Mucosa of gallbladder (tissue), 1 donor: ENCODE data around the gene PAN3. TPM values are rescaled to one million over a fixed set of nuclear protein-coding genes. Genes with fewer than 3 reads are reported as not detected.
"Not testable (repeated sequence)": the region's sequence is repeated elsewhere in the genome, so short reads cannot be mapped to it uniquely, and the experiment has no call there.

Experiments
- DNase-seq: peaks from one replicate; pipeline ENCODE4 v3.0.0-alpha.2; 2020; ENCODE audit warnings: low spot score
- total RNA-seq: library from RNA; stranded (reverse); gene quantifications from one replicate; pipeline ENCODE4 v1.2.1, GENCODE V29; 2021
- donor health status: DM: no; HTN: no; CAD: no.

PAN3 gene
- total RNA-seq, 1 donor from 2014 or later: 36.1 TPM

DNA sequence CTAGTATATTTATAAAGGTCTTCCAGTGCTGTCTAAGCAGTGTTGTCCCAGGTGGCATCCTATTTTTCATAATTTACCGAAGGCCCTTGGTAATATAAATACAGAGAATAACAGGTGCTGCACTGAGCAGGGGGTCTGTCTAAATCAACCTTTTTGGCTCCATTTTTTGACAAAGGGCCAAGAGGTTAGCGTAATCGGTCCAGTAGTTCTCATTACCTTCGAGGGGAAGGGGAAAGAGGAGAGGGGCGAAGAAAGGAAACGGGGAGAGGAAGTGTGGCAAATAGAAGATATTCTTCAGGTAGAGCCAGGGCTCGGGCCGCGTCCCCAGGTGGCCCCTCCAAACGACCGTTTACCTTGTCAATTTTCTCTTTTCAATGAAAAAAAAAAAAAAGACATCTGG is 749 bp upstream of the PAN3 start:
- no peak for DNase-seq

GRCh38 chr13:28138756-28139470 is 568 bp downstream of the PAN3 start:
- DNase-seq: peak; percentile 84

DNA sequence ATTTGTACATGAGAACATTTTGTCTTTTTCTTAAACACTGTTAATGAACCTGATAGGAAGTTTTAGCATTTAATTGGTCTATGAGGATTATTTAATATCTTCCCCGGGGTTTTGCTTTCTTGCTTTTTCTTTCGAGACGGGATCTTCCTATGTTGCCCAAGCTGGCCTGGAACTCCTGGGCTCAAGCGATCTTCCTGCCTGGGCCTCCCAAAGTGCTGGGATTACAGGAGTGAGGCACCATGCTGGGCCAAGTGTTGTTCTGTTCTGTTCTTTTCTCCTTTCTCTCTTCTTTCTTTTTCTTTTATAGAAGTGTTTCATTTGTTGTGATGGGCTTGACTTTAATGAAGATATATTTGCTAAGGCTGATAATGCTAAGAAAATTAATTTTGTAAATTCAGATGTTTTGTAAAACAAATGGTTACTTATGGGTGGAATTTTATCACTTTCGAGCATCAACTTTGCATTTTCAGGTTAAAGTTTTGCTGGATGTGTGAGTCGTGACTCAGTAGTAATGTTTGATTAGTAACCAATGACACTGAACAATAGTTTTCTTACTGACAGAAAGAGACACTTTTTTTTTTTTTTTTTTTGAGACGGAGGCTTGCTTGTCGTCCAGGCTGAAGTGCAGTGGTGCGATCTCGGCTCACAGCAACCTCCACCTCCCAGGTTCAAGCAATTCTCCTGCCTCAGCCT is 2.2 kb downstream of the PAN3 start:
- no peak for DNase-seq

DNA sequence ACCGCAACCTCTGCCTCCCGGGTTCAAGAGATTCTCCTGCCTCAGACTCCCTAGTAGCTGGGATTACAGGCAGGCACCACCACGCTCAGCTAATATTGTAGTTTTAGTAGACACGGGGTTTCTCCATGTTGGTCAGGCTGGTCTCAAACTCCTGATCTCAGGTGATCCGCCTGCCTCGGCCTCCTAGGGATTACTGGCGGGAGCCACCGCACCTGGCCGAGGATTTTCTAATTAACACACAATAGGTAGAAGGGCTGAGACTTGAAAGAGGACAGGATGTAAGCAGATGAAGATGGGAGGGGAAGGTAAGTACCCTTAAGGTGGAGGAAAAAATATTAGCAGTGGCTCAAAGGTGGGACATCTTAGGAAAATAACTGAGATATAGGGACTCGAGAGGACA is 3.2 kb downstream of the PAN3 start:
- not testable (repeated sequence) for DNase-seq

- no peak for DNase-seq
These were observed 6.7 kb downstream of the PAN3 start for GRCh38 chr13:28145049-28145448.

DNA sequence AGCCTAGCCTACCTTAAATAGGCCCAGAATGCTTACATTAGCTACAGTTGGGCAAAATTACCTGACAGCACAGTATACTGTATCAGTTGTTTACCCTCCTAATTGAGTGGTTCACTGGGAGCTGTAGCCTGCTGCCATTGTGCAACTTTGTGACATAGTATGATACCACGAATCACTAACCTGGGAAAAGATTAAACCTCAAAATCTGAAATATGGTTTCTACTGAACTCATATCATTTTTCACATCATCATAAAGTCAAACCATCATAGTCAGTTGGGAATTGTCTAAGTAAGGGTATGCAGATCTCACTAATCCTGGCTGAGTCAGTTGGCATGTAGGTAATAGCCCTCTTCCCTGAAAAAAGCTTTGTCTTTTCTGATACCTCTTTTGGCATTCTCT is 9.2 kb downstream of the PAN3 start:
- no peak for DNase-seq

DNA sequence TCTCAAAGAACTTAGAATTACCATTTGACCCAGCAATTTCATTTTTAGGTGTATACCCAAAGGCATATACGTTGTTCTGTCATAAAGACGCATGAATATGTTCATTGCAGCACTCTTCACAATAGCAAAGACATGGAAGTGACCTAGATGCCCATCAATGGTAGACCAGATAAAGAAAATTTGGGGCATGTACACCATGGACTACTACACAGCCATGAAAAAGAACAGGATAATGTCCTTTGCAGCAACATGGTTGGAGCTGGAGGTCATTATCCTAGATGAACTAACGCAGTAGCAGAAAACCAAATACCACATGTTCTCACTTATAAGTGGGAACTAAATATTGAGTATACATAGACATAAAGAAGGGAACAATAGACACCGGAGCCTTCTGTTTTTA is 20.7 kb downstream of the PAN3 start:
- DNase-seq: no peak

DNA sequence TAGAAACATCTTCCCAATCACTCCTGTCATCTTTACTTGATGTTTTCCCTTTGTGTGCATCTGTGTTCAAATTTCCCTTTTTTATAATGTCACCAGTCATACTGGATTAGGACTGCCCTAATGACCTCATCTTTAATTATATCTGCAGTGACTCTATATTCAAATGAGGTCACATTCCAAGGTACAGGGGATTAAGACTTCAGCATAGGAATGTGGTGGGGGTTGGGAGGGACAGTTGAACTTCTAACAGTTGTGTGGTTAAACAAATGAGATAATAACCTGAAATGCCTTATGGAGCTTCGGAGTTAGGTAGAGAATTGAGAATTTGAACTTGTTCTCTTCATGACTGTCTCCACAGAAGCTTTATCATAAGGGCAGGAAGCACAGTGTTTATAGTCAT is 23.0 kb downstream of the PAN3 start:
- no peak for DNase-seq

DNA sequence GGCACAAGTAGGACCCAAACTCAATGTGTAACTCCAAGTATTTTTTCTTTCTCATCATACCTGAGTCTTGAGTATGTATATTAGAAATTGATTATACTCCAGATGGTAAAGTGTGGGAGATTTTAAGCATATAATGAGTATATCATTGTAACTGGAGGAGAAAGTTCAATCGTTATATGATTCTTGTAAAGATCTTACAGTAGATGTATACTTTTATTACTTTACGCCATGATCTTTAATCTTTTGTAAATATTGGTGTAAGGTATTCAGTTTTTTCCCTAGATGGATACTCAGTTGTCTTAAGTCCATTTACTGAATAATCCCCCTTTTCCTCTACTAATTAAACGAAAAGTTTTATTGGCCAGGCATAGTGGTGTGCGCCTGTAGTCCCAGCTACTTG is 25.2 kb downstream of the PAN3 start:
- no peak for DNase-seq

- DNase-seq: no peak
These were observed 27.9 kb downstream of the PAN3 start for GRCh38 chr13:28166257-28166656.

GRCh38 chr13:28171266-28171665 is 32.9 kb downstream of the PAN3 start:
- DNase-seq: no peak

GRCh38 chr13:28172947-28173346 is 34.6 kb downstream of the PAN3 start:
- DNase-seq: no peak

GRCh38 chr13:28173793-28174192 is 35.4 kb downstream of the PAN3 start:
- DNase-seq: no peak

DNA sequence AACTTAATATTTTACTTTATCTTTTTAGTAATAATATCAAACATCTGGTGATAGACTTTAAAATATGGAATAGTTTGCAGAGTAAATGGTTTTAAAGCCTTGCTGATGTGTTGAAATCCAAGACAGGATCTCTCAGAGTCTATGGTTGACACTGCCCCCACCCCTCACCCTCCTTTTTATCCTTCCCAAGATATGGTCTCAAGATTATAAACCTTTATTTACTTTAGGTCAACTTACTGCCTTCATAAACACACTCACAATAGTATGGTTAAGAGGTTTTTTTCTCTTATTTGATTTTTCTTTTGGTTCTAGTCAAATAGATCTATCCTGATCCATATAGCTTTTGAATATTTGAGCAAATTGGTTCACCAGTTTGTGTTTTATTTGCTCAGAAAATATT is 39.0 kb downstream of the PAN3 start:
- DNase-seq: no peak

GRCh38 chr13:28177877-28178276 is 39.5 kb downstream of the PAN3 start:
- no peak for DNase-seq

- DNase-seq: no peak
These were observed 41.6 kb downstream of the PAN3 start for GRCh38 chr13:28179974-28180373.

DNA sequence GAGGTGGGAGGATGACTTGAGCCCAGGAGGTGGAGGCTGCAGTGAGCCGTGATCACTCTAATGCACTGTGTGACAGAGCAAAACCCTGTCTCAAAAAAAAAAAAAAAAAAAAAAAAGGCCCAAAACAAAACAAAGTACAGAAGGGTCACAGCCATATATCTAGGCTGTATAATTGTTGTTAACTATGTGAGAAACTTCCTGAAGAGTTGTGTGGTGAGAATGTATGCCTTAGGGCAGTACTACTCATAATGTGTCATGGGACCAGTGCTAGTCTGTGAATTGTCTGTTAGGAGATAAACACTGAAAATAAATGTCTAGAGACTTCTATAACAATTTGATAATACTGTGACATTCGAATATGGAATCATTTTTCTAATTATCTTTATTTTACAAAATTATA is 43.1 kb downstream of the PAN3 start:
- no peak for DNase-seq

- DNase-seq: no peak
These were observed 46.9 kb downstream of the PAN3 start for GRCh38 chr13:28185256-28185655.

GRCh38 chr13:28199089-28199488 is 60.7 kb downstream of the PAN3 start:
- no peak for DNase-seq

DNA sequence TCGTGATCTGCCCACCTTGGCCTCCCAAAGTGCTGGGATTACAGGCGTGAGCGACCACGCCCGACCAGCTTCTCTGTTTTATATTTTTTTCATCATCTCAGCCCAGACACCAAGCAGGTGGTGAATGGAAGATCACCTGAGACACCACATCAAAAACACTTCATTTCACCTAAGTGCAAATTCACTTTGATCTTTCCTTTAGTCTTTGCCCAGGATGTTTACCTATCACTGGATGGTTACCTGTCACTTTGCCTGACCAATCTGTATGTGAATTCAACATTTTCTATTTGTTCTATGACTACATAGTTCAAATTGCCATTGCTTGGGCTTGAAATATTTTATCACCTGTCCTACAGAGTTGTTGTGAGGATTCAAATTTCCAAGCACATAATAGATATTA is 65.7 kb downstream of the PAN3 start:
- DNase-seq: no peak

DNA sequence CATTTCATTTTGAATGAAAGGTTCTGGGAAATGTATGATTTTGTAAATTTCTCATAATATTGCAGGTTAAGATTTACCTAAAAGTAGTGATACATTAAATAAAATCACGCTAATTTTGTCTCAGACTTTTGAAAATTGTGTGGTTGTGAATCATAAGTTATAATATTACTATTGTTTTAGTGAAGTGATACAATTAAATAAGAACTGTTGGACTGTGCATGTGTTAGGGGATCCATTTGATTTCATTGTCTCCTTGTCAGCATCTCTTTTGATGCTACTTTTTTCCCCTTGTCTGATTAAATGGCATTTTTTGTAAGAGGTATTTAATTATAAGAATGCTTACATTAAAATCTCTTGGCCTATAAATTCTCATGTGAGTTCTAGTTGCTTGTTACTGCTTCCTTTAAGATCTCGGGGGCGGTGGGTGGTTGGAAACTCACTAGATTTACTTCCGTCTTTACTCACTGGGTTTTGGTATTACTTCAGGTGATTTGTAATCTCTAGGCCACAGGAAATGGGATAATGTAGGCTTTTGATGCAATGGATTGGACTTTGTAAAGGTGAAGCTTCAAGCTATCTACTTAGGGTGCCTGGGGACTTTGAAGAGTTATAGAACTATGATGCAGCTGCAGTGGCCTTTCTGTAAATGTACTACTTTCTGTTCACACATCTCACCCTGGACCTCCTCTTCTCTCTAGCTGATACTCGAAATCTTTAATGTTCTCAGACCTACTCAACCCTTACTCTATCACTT is 66.5 kb downstream of the PAN3 start:
- DNase-seq: no peak

DNA sequence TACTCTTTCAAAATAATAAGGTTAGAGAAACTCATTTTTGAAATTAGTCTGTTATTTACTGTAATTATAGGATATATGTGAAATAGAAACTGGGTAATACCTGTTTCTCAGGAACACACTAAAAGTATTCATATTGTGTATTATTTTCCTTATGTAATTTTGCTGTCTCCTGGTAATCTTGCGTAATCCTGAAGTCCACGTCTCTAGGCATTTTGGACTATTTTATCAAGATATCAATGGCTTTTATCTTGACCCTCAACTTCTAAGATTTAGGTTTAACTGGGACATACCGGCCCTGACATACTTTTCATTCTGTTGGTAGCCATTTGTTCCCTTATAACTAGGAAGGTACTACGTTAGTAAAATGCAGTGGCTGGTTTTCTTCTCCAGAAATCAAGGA is 80.3 kb downstream of the PAN3 start:
- no peak for DNase-seq
